Peyer's patch (tissue), 4 donors: ENCODE results near the gene ZDHHC8.

ENCODE experiments used
- CTCF ChIP-seq, 6 experiments: fragments of 450-650 bp in 4 of 6; fragments of 200-600 bp in 2 of 6; sonication (generic) in 1 of 6; IDR thresholded peaks; one replicate each; pipeline ENCODE4 v1.5.1; 2017 to 2019; ENCODE audit warnings: antibody characterized with exemption in 6 of 6, mild to moderate bottlenecking in 3 of 6, moderate library complexity in 1 of 6
- POLR2A ChIP-seq, 2 donors: fragments of 450-650 bp; IDR thresholded peaks; one replicate each; pipeline ENCODE4 v1.5.1; 2017; ENCODE audit warnings: antibody characterized with exemption in 2 of 2, mild to moderate bottlenecking in 2 of 2, moderate library complexity in 2 of 2

DNA sequence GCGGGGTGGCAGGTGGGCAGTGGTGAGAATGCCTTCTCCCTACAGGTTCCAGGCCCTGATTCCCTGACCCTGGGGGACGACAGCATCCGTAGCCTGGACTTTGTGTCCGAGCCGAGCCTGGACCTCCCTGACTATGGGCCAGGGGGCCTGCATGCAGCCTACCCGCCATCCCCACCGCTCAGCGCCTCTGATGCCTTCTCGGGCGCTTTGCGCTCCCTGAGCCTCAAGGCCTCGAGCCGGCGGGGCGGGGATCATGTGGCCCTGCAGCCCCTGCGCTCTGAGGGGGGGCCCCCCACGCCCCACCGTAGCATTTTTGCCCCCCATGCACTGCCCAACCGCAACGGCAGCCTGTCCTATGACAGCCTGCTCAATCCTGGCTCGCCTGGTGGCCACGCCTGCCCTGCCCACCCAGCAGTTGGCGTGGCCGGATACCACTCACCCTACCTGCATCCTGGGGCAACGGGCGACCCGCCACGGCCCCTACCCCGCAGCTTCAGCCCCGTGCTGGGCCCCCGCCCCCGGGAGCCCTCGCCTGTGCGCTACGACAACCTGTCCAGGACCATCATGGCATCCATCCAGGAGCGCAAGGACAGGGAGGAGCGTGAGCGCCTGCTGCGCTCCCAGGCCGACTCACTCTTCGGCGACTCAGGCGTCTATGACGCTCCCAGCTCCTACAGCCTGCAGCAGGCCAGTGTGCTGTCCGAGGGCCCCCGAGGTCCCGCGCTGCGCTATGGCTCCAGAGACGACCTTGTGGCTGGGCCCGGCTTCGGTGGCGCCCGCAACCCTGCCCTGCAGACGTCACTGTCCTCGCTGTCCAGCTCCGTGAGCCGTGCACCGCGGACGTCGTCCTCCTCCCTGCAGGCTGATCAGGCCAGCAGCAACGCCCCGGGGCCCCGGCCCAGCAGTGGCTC lies 11.4 kb downstream of the ZDHHC8 start:
- TF ChIP-seq CTCF (IDR thresholded peaks at IDR 0.05), result no peak
- no peak for TF ChIP-seq POLR2A (IDR thresholded peaks at IDR 0.05)
